CD14-positive monocyte (primary cell): ENCODE results near the gene DGKH. TPM values are rescaled to one million over a fixed set of nuclear protein-coding genes. Genes with fewer than 3 reads are reported as not detected.
"Not testable (repeated sequence)": the region's sequence is repeated elsewhere in the genome, so short reads cannot be mapped to it uniquely, and the experiment has no call there.

ENCODE experiments used
- DNase-seq, 3 donors: peaks; one replicate each; pipeline ENCODE4 v3.0.0-alpha.2; 2011 to 2022
- H2AFZ ChIP-seq: 2 replicates; pipeline ENCODE4 v1.6.0; 2012; ENCODE audit warnings: mild to moderate bottlenecking, low read depth, low read length, inconsistent platforms; ENCODE audit not compliant: insufficient read depth, poor library complexity, severe bottlenecking
- H3K27ac ChIP-seq, 2 donors: 1 replicate in 1 of 2; 2 replicates in 1 of 2; pipeline ENCODE4 v1.5.1; 2012 to 2013; ENCODE audit warnings: low read length in 2 of 2, control low read depth in 1 of 2, inconsistent platforms in 1 of 2, low read depth in 1 of 2, mild to moderate bottlenecking in 1 of 2
- H3K27me3 ChIP-seq, 2 donors: one replicate each; pipeline versions ENCODE4 v1.6.0 to v1.6.1; 2011 to 2013; ENCODE audit warnings: low read length in 2 of 2; ENCODE audit not compliant: control insufficient read depth in 2 of 2, insufficient read depth in 2 of 2
- H3K36me3 ChIP-seq, 2 donors: replicated peaks in 1 of 2; 1 replicate in 1 of 2; 2 replicates in 1 of 2; pipeline versions ENCODE4 v1.5.1 to v1.6.1; 2012 to 2013; ENCODE audit warnings: low read length in 2 of 2, control low read depth in 1 of 2, inconsistent platforms in 1 of 2, mild to moderate bottlenecking in 1 of 2; ENCODE audit not compliant: insufficient read depth in 2 of 2, control insufficient read depth in 1 of 2
- H3K4me1 ChIP-seq, 2 donors: 1 replicate in 1 of 2; 2 replicates in 1 of 2; pipeline versions ENCODE4 v1.5.1 to v1.6.1; 2012 to 2013; ENCODE audit warnings: low read length in 2 of 2, control low read depth in 1 of 2, inconsistent platforms in 1 of 2, mild to moderate bottlenecking in 1 of 2, moderate library complexity in 1 of 2; ENCODE audit not compliant: insufficient read depth in 2 of 2, control insufficient read depth in 1 of 2
- H3K4me2 ChIP-seq: replicated peaks from 2 replicates; pipeline ENCODE3; 2012; ENCODE audit warnings: low read length, moderate library complexity, mild to moderate bottlenecking; ENCODE audit not compliant: poor library complexity, severe bottlenecking; ENCODE audit errors: extremely low read depth
- H3K4me3 ChIP-seq, 3 experiments: fragments of 200-600 bp in 1 of 3; sonication (generic) in 1 of 3; replicated peaks in 1 of 3; 1 replicate in 2 of 3; 2 replicates in 1 of 3; pipeline ENCODE4 v1.5.1; 2011 to 2013; ENCODE audit warnings: low read length in 3 of 3, mild to moderate bottlenecking in 3 of 3, control low read depth in 2 of 3, low read depth in 2 of 3, inconsistent platforms in 1 of 3, moderate library complexity in 1 of 3
- H3K79me2 ChIP-seq: 2 replicates; pipeline ENCODE4 v1.6.0; 2012; ENCODE audit warnings: mild to moderate bottlenecking, control low read depth, inconsistent platforms, low read length, moderate library complexity; ENCODE audit not compliant: insufficient read depth
- H3K9ac ChIP-seq: 2 replicates; pipeline ENCODE4 v1.6.0; 2017; ENCODE audit warnings: low read length, mild to moderate bottlenecking; ENCODE audit not compliant: insufficient read depth, poor library complexity, severe bottlenecking
- H3K9me3 ChIP-seq, 2 donors: replicated peaks in 1 of 2; 1 replicate in 1 of 2; 2 replicates in 1 of 2; pipeline versions ENCODE4 v1.5.1 to v1.6.1; 2012 to 2013; ENCODE audit warnings: low read length in 2 of 2, control low read depth in 1 of 2; ENCODE audit not compliant: control insufficient read depth in 1 of 2, insufficient read depth in 1 of 2
- H4K20me1 ChIP-seq: 2 replicates; pipeline ENCODE4 v1.6.0; 2012; ENCODE audit warnings: mild to moderate bottlenecking, low read length, control low read depth, moderate library complexity; ENCODE audit not compliant: insufficient read depth
- H3K27ac Mint-ChIP-seq, 7 donors: one replicate each; pipeline ENCODE4 v1.8.0; 2020; ENCODE audit warnings: mild to moderate bottlenecking in 7 of 7, mixed read lengths in 7 of 7, moderate library complexity in 6 of 7, inconsistent platforms in 2 of 7
- H3K27me3 Mint-ChIP-seq, 3 donors: one replicate each; pipeline ENCODE4 v1.8.0; 2021 to 2022; ENCODE audit warnings: low read depth in 3 of 3, mild to moderate bottlenecking in 3 of 3, mixed read lengths in 3 of 3, moderate library complexity in 3 of 3, inconsistent platforms in 1 of 3
- H3K36me3 Mint-ChIP-seq, 2 donors: one replicate each; pipeline ENCODE4 v1.8.0; 2020; ENCODE audit warnings: mixed read lengths in 2 of 2, inconsistent platforms in 1 of 2, mild to moderate bottlenecking in 1 of 2
- H3K4me1 Mint-ChIP-seq: one replicate; pipeline ENCODE4 v1.8.0; 2020; ENCODE audit warnings: mild to moderate bottlenecking, mixed read lengths
- H3K4me3 Mint-ChIP-seq, 2 donors: one replicate each; pipeline ENCODE4 v1.8.0; 2020; ENCODE audit warnings: mild to moderate bottlenecking in 2 of 2, mixed read lengths in 2 of 2, moderate library complexity in 1 of 2
- H3K9me3 Mint-ChIP-seq, 7 donors: one replicate each; pipeline ENCODE4 v1.8.0; 2020 to 2022; ENCODE audit warnings: mixed read lengths in 7 of 7, mild to moderate bottlenecking in 6 of 7, moderate library complexity in 6 of 7, inconsistent platforms in 2 of 7
- WGBS: methylation state at CpG from one replicate; pipeline ENCODE4 v1.1.5; 2013; ENCODE audit warnings: missing lambda C conversion rate; ENCODE audit not compliant: insufficient coverage; 5-methylcytosine and 5-hydroxymethylcytosine counted together
- intact Hi-C, 2 donors: fragments of 100-400 bp; cut with micrococcal nuclease; formaldehyde crosslinking; loops; one replicate each; pipeline versions ENCODE4 v1.15.0 to v1.15.1; 2023
- polyA plus RNA-seq, 3 donors: library from polyadenylated mRNA; depleted of rRNA in 1 of 3; unstranded in 2 of 3; stranded (reverse) in 1 of 3; fragments of 300-500 nt in 2 of 3; fragments of >200 nt in 1 of 3; fragmentation: Illumina TruSeq in 2 of 3; gene quantifications; 1 replicate in 2 of 3; 2 replicates in 1 of 3; pipeline ENCODE4 v1.2.3, GENCODE V29; 2012 to 2021
- TF ChIP-seq, protein P1 (sequence below): fragments of 200-600 bp; IDR thresholded peaks from one replicate; pipeline ENCODE4 v1.8.0; 2022; ENCODE audit warnings: antibody characterized with exemption, mild to moderate bottlenecking

DGKH gene
- polyA plus RNA-seq, 3 donors = 0.10 to 0.79 (median 0.15) TPM

DNA sequence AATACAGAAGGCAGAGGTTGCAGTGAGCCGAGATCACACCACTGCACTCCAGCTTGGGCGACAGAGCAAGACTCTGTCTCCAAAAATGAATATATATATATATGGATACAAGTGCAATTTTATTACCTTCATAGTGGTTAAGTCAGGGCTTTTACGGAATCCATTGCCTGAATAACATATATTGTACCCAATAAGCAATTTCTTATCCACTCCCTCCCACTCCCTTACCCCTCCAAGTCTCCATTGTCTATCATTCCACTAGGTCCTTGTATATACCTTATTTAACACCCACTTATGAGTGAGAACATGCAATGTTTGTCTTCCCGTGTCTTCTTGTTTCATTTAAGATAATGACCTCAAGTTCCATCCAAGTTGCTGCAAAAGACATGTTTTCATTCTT lies 175.2 kb downstream of the DGKH start:
- Histone ChIP-seq H3K9me3 (no peaks in the 10 kb centered on the region), H3K36me3 (no peaks in the 10 kb centered on the region), H4K20me1 (no peaks in the 10 kb centered on the region), H2AFZ (no peak overlapping the region), H3K9ac (no peak overlapping the region), H3K4me3 (no peak overlapping the region), H3K4me1 (no peaks in the 10 kb centered on the region), H3K27me3 (no peaks in the 10 kb centered on the region), H3K4me2 (no peak overlapping the region), H3K79me2 (no peaks in the 10 kb centered on the region), H3K27ac (no peak overlapping the region)
- no peaks in the 10 kb centered on the region for H3K4me1 Mint-ChIP-seq
- no peak for DNase-seq
- intact Hi-C loops = no loop called here
- no peak overlapping the region for H3K27ac Mint-ChIP-seq
- peaks cover 0 to 2% (median 0%) of the 10 kb centered on the region in 3 donors for H3K27me3 Mint-ChIP-seq
- TF ChIP-seq, protein P1, sequence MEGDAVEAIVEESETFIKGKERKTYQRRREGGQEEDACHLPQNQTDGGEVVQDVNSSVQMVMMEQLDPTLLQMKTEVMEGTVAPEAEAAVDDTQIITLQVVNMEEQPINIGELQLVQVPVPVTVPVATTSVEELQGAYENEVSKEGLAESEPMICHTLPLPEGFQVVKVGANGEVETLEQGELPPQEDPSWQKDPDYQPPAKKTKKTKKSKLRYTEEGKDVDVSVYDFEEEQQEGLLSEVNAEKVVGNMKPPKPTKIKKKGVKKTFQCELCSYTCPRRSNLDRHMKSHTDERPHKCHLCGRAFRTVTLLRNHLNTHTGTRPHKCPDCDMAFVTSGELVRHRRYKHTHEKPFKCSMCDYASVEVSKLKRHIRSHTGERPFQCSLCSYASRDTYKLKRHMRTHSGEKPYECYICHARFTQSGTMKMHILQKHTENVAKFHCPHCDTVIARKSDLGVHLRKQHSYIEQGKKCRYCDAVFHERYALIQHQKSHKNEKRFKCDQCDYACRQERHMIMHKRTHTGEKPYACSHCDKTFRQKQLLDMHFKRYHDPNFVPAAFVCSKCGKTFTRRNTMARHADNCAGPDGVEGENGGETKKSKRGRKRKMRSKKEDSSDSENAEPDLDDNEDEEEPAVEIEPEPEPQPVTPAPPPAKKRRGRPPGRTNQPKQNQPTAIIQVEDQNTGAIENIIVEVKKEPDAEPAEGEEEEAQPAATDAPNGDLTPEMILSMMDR = no peak
- H3K36me3 Mint-ChIP-seq = peaks cover 9% of the 10 kb centered on the region in 2 donors
- no CpG with 5 or more reads among the region's 4 CpGs for WGBS
- H3K4me3 Mint-ChIP-seq = no peak overlapping the region
- peaks cover 0 to 6% (median 2%) of the 10 kb centered on the region in 7 donors for H3K9me3 Mint-ChIP-seq

DNA sequence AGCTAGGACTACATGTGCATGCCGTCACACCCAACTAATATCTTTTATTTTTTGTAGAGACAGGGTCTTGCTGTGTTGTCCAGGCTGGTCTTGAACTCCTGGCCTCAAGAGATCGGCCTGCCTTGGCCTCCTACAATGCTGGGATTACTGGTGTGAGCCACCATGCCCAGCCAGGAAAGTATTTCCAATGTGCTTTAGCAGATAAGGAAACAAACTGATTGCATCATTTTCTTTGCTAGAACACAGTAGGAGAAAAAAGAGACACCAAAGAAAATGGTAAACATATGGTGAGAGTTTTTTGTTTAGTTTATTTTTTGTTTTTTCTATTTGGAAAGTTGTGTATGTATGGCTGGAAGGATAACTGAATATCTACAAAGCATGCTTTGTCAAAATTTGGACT lies 176.6 kb downstream of the DGKH start:
- Histone ChIP-seq H2AFZ (no peak overlapping the region), H3K9me3 (no peaks in the 10 kb centered on the region), H3K79me2 (no peaks in the 10 kb centered on the region), H4K20me1 (no peaks in the 10 kb centered on the region), H3K4me1 (no peaks in the 10 kb centered on the region), H3K27ac (no peak overlapping the region), H3K27me3 (no peaks in the 10 kb centered on the region), H3K36me3 (no peaks in the 10 kb centered on the region), H3K4me2 (no peak overlapping the region), H3K9ac (no peak overlapping the region), H3K4me3 (no peak overlapping the region)
- no peaks in the 10 kb centered on the region for H3K4me1 Mint-ChIP-seq
- WGBS = 100% methylated on average over 1 of the region's 2 CpGs
- peaks cover 0 to 2% (median 0%) of the 10 kb centered on the region in 3 donors for H3K27me3 Mint-ChIP-seq
- intact Hi-C loops = no loop called here
- H3K27ac Mint-ChIP-seq = no peak overlapping the region
- no peak overlapping the region for H3K4me3 Mint-ChIP-seq
- DNase-seq = no peak
- TF ChIP-seq, protein P1 = no peak
- peaks cover 0 to 6% (median 2%) of the 10 kb centered on the region in 7 donors for H3K9me3 Mint-ChIP-seq
- peaks cover 7 to 9% of the 10 kb centered on the region in 2 donors for H3K36me3 Mint-ChIP-seq

DNA sequence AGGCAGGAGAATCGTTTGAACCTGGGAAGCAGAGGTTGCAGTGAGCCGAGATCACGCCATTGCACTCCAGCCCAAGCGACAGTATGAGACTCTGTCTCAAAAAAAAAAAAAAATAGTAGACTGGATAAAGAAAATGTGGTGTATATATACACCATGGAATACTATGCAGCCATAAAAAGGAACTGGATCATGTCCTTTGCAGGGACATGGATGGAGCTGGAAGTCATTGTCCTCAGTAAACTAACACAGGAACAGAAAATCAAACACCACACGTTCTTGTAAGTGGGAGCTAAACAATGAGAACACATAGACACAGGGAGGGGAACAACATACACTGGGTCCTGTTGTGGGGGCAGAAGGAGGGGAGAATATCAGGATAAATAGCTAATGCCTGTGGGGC lies 178.3 kb downstream of the DGKH start:
- H3K9ac ChIP-seq, H3K27ac Mint-ChIP-seq, H3K4me2 ChIP-seq, H3K79me2 ChIP-seq, H3K4me1 Mint-ChIP-seq, H4K20me1 ChIP-seq, H3K9me3 Mint-ChIP-seq, H3K36me3 ChIP-seq, H3K9me3 ChIP-seq, H2AFZ ChIP-seq, H3K4me1 ChIP-seq, H3K27me3 Mint-ChIP-seq, intact Hi-C loops, H3K27me3 ChIP-seq, H3K4me3 ChIP-seq, DNase-seq, H3K27ac ChIP-seq, H3K36me3 Mint-ChIP-seq, H3K4me3 Mint-ChIP-seq: not testable (repeated sequence)
- WGBS = 100% methylated on average over 3 of the region's 5 CpGs
